BJ (cell line): Measurements from ENCODE around the gene DIAPH1. TPM values are rescaled to one million over a fixed set of nuclear protein-coding genes. Genes with fewer than 3 reads are reported as not detected.

Experiments
- CTCF ChIA-PET: fragments of 350-600 bp; formaldehyde crosslinking; extraction: SDS; loops from one replicate; lab custom pipeline; 2021; ENCODE audit warnings: antibody characterized with exemption, inconsistent platforms; lab: Yijun Ruan, JAX
- POLR2A ChIA-PET: fragments of 300-600 bp; sonication (Branson Sonifier 250); formaldehyde crosslinking; extraction: SDS; loops from one replicate; lab custom pipeline; 2021; ENCODE audit warnings: antibody characterized with exemption; lab: Charles Lee
- DNase-seq: peaks from one replicate; pipeline ENCODE4 v3.0.0-alpha.2; 2011; ENCODE audit warnings: low read depth
- H3K27me3 ChIP-seq: 2 replicates; pipeline ENCODE4 v1.6.0; 2011; ENCODE audit warnings: low read length; ENCODE audit not compliant: control insufficient read depth, insufficient read depth
- H3K36me3 ChIP-seq: 2 replicates; pipeline ENCODE4 v1.5.1; 2011; ENCODE audit warnings: low read length; ENCODE audit not compliant: control insufficient read depth, insufficient read depth
- H3K4me3 ChIP-seq: 2 replicates; pipeline ENCODE4 v1.5.1; 2011; ENCODE audit warnings: low read depth, mild to moderate bottlenecking, control low read depth, low read length
- polyA plus RNA-seq: library from polyadenylated mRNA; depleted of rRNA; stranded (reverse); fragments of >200 nt; gene quantifications from 2 replicates; pipeline ENCODE4 v1.2.3, GENCODE V29; 2011
- TF ChIP-seq, protein P1 (sequence below): IDR thresholded peaks from 2 replicates; pipeline ENCODE4 v1.5.1; 2011; ENCODE audit warnings: low read depth, mild to moderate bottlenecking, control low read depth, inconsistent platforms, low read length, moderate library complexity; ENCODE audit not compliant: insufficient read depth

The DIAPH1 gene
- polyA plus RNA-seq, 1 experiment, result 36.6 TPM

GRCh38 chr5:141662028-141662427 is 43.2 kb upstream of the DIAPH1 start:
- CTCF ChIA-PET, result interaction anchor here (0.8 to 1.7 kb wide), 4 partner anchors 9 to 70 kb away, joined by 3 to 7 read pairs (median 3); partner anchors contain the start of gene DIAPH1
- H3K27me3 ChIP-seq, result no peaks in the 10 kb centered on the region
- no peak overlapping the region for H3K4me3 ChIP-seq
- H3K36me3 ChIP-seq, result peaks cover 7% of the 10 kb centered on the region
- POLR2A ChIA-PET, result no interaction called here
- DNase-seq, result no peak
- TF ChIP-seq, protein P1, sequence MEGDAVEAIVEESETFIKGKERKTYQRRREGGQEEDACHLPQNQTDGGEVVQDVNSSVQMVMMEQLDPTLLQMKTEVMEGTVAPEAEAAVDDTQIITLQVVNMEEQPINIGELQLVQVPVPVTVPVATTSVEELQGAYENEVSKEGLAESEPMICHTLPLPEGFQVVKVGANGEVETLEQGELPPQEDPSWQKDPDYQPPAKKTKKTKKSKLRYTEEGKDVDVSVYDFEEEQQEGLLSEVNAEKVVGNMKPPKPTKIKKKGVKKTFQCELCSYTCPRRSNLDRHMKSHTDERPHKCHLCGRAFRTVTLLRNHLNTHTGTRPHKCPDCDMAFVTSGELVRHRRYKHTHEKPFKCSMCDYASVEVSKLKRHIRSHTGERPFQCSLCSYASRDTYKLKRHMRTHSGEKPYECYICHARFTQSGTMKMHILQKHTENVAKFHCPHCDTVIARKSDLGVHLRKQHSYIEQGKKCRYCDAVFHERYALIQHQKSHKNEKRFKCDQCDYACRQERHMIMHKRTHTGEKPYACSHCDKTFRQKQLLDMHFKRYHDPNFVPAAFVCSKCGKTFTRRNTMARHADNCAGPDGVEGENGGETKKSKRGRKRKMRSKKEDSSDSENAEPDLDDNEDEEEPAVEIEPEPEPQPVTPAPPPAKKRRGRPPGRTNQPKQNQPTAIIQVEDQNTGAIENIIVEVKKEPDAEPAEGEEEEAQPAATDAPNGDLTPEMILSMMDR, result no peak

DNA sequence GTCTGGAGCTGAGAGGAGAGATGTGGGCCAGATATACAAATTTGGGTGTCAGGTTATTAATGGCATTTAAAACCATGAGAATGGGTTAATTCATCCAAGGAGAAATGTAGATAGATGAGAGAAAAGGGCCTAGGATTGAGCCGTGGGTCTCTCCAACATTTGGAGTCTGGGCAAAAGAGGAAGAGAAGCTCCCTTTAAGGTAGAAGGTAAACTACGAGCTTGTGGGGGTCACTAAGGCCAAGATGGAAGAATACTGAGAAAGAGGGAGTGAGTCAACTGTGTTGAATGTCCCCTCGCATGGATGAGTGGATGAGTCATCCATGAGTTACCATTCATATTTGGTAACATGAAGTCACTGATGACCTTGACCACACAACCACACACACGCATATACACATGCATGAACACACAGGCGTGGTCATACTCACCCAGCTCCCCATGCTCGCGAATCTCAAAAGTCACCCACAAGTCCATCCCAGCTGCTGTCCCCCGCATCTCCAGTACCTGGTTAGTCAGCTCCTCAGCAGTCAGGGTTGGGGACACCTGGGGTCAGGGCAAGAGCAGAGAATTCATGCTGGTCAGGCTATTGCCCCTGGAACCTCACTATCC is 39.2 kb upstream of the DIAPH1 start:
- Histone ChIP-seq H3K27me3 (no peaks in the 10 kb centered on the region), H3K4me3 (no peak overlapping the region), H3K36me3 (peaks cover 14% of the 10 kb centered on the region)
- CTCF ChIA-PET, result interaction anchor here (0.6 to 3.1 kb wide), 6 partner anchors 12 to 303 kb away, joined by 3 to 19 read pairs (median 3); no protein-coding TSS in a partner anchor
- DNase-seq, result peak; percentile 65
- TF ChIP-seq, protein P1, result no peak
- POLR2A ChIA-PET, result no interaction called here

- no peak for DNase-seq
- Histone ChIP-seq H3K36me3 (peaks cover 14% of the 10 kb centered on the region), H3K27me3 (no peaks in the 10 kb centered on the region), H3K4me3 (no peak overlapping the region)
- TF ChIP-seq, protein P1, result no peak
- POLR2A ChIA-PET, result no interaction called here
- CTCF ChIA-PET, result interaction anchor here (1.2 to 3.1 kb wide), 4 partner anchors 9 to 222 kb away, joined by 3 to 19 read pairs (median 3); no protein-coding TSS in a partner anchor
Measured at GRCh38 chr5:141657404-141657803, 38.6 kb upstream of the DIAPH1 start.

DNA sequence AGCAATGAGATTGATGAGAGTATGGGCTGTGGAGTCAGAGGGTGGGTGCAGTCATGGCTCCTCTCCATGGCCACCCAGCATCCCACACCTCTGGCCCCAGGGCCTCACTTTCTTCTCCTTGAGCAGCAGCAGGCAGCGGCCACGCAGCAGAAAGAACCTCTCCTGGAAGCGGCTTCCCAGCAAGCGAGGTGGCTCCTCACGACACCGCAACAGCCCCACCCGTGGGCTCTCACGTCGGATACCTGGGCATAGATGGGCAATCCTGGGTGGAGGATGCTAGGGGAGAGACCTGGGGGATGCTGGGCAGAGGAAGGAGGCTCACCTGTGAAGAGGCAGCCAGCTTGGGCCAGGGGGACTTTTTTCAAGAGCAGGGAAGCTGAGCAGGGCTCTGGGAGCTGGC is 37.6 kb upstream of the DIAPH1 start:
- Histone ChIP-seq H3K4me3 (no peak overlapping the region), H3K36me3 (peaks cover 14% of the 10 kb centered on the region), H3K27me3 (no peaks in the 10 kb centered on the region)
- no peak for DNase-seq
- CTCF ChIA-PET, result interaction anchor here (1.3 kb wide), 1 partner anchor 10 kb away, joined by 3 read pairs; no protein-coding TSS in a partner anchor
- TF ChIP-seq, protein P1, result no peak
- POLR2A ChIA-PET, result no interaction called here

GRCh38 chr5:141655020-141655419 is 36.2 kb upstream of the DIAPH1 start:
- no peak overlapping the region for H3K4me3 ChIP-seq
- no peak for DNase-seq
- no peaks in the 10 kb centered on the region for H3K27me3 ChIP-seq
- peaks cover 14% of the 10 kb centered on the region for H3K36me3 ChIP-seq
- ChIA-PET POLR2A (no interaction called here), CTCF (interaction anchor here (1.1 kb wide), 1 partner anchor 15 kb away, joined by 5 read pairs; no protein-coding TSS in a partner anchor)
- TF ChIP-seq, protein P1, result no peak
